Superior temporal gyrus (tissue), 1 donor: ENCODE results near the gene SF3B2.
"Not testable (repeated sequence)": the region's sequence is repeated elsewhere in the genome, so short reads cannot be mapped to it uniquely, and the experiment has no call there.

ENCODE experiments used
- DNase-seq: peaks from one replicate; pipeline ENCODE4 v3.0.0-alpha.2; 2016; ENCODE audit errors: extremely low spot score

SF3B2 gene

DNA sequence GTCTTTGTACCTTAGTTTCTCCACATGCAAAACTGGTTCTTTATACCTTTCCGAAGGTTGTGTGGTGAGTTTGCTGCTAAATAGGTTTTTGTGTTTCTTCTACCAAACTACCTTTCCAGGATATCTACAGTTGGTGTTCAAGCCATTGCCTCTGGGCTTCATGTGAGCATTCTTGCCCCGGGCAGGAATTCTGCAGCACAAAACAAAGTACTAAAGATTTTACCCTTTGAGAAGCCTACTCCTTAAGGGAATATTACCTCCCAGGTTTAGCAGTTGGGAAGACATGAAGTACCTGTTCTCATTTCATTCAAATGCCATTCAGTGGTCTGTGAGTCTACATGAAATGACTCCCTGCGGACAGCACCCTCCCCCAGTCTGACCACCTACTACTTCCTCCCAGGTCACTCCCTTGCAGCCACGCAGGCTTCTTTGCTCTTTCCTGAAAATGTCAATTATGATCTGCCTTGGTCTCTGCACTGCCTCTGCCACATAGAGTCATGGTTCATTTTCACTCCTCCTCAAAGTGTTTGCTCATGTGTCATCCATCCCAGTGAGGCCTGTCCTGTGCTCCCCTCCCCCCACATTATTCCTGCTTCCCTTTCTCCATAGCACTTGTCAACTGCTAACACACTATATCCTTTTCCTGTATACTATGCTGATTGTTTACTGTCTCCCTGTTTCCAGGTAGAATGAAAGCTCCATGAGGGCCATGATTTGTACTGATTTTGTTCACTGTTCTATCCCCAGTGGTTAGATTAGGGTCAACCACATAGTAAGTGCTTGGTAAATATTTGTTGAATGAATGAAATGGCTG is 54.8 kb downstream of the SF3B2 start:
- DNase-seq, result no peak

GRCh38 chr11:66107600-66108510 is 55.7 kb downstream of the SF3B2 start:
- no peak for DNase-seq

GRCh38 chr11:66109294-66109693 is 57.1 kb downstream of the SF3B2 start:
- DNase-seq, result no peak

DNA sequence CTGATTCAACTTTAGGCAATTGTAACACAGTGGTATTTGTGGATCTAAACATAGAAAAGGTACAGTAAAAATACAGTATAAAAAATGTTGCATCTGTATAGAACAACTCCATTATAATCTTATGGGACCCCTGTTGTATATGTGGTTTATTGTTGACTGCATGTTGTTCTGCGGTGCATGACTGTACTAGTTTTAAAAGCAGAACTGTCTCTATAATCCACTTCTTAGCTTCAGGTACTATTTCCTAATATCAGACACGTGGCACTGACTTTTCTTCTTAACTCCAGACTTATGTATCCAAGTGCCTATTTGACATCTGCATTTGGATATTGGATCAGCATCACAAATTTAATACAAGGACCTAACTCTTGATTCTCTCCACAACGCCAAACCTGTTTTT is 59.0 kb downstream of the SF3B2 start:
- DNase-seq, result no peak

- DNase-seq, result no peak
Observed at GRCh38 chr11:66112041-66112491, 59.9 kb downstream of the SF3B2 start.

DNA sequence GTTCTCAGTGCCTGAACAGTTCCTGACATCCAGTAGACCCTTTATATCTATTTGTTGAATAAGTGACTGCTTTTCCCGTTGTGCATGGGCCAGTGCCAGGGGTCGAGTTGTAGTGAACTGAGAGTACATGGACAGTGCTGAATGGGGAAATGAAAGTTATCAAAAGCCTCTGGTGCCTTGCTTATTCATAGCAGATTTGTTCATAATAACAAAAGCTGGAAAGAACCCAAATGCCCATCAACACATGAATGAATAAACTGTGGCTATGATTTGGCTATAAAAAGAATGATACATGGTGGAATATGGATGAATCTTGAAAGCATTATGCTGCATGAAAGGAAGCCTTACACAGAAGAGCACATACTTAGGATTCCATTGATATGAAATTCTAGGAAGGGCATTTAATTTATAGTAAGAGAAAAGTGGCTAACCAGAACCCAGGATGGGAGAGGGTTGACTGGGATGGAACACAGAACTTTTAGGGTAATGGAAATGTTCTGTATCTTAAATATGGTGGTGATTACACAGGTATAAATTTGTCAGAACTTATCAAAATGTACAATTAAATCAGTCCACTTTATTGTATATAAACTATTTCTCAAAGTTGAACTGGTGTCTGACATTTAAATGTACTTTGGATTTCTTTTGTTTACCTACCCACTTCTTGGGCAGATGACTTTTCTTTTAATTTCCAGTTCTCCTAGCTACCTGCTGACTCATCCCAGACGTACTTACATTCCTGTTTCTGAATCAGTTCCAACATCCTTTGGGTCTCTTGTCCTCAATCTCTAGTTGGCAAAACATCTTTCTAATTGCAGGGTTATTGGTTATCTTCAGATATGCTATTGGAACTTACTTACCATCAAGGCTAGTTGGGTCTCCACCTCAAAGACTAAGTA is 60.7 kb downstream of the SF3B2 start:
- no peak for DNase-seq

GRCh38 chr11:66114957-66115356 is 62.8 kb downstream of the SF3B2 start:
- DNase-seq, result not testable (repeated sequence)

DNA sequence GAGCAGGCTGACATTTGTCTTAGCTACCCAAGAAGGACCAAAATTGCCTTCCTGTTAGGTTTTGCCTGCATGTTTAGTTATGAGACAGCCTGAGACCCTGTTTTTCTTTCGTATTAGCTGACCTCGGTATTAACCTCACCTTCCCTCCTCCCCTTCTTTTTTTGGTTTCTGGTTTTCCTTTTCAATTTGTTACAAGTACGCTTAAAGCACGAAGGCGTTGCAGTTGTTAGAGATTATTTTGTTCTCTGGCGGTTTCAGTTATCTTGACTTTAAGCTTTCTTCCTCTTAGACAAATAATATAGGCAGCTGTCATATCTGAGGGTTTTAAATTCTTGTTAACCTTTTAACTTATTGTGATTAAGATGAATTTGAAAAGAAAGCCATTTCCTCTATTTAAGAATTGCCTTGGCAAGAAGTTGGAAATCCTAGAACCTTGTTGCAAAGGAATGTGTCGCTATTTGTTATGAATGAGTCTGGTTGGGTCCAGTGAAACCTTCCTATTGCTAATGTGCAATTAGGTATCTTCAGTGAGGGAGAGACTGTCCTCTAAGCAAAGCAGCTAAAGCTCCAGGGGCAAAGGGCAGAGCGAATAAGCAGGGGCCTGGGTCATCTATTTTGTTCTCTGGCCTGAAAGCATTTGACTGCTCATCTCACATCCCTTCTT is 63.6 kb downstream of the SF3B2 start:
- DNase-seq, result no peak

DNA sequence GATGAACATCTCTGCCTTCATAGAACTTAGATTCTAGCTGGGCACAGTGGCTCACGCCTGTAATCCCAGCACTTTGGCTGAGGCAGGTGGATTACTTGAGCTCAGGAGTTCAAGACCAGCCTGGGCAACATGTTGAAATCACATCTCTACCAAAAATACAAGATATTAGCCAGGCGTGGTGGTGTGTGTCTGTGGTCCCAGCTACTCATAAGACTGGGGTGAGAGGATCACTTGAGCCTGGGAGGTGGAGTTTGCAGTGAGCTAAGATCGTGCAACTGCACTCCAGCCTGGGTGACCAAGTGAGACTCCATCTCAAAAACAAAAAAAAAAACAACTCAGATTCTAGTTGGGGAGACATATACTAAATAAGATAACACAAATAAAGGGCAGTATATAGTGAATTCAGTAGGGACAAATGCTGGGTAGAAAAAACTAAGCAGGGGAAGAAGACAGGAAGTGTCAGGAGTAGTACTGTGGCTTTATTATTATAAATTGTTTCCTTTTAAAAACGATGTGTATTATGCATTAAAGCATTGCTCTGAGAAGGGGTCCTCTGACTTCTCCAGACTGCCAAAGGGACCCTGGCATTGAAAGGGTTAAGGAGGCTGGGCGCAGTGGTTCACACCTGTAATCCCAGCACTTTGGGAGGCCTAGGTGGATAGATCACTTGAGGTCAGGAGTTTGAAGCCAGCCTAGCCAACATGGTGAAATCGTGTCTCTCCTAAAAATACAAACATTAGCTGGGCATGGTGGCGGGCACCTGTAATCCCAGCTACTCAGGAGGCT is 64.6 kb downstream of the SF3B2 start:
- no peak for DNase-seq

- no peak for DNase-seq
Observed at GRCh38 chr11:66118847-66119246, 66.7 kb downstream of the SF3B2 start.
